Loucy (cell line): ENCODE results near the gene GAPVD1.

Experiments used
- CTCF ChIP-seq: fragments of 200-600 bp; sonication (generic); conservative IDR thresholded peaks from 2 replicates; pipeline ENCODE4 v1.5.1; 2014; ENCODE audit warnings: mild to moderate bottlenecking, antibody characterized with exemption, low read length
- EZH2phosphoT487 ChIP-seq: fragments of 200-600 bp; IDR thresholded peaks from 2 replicates; pipeline ENCODE4 v1.6.1; 2018; ENCODE audit warnings: antibody characterized with exemption, mild to moderate bottlenecking, moderate library complexity, borderline replicate concordance

GRCh38 chr9:125409217-125409636 lies 147.6 kb downstream of the GAPVD1 start:
- no peak for TF ChIP-seq CTCF
- TF ChIP-seq EZH2phosphoT487 = no peak
